GM18517 (cell line): ENCODE results near the gene ADAP1.
"Not testable (repeated sequence)": the region's sequence is repeated elsewhere in the genome, so short reads cannot be mapped to it uniquely, and the experiment has no call there.

Source experiments
- ATAC-seq: cut with Tn5 transposase; IDR thresholded peaks from one replicate; pipeline ENCODE4 v1.9.1; 2021; ENCODE audit warnings: mild to moderate bottlenecking, moderate library complexity; ENCODE audit not compliant: unreplicated experiment

Gene ADAP1

DNA sequence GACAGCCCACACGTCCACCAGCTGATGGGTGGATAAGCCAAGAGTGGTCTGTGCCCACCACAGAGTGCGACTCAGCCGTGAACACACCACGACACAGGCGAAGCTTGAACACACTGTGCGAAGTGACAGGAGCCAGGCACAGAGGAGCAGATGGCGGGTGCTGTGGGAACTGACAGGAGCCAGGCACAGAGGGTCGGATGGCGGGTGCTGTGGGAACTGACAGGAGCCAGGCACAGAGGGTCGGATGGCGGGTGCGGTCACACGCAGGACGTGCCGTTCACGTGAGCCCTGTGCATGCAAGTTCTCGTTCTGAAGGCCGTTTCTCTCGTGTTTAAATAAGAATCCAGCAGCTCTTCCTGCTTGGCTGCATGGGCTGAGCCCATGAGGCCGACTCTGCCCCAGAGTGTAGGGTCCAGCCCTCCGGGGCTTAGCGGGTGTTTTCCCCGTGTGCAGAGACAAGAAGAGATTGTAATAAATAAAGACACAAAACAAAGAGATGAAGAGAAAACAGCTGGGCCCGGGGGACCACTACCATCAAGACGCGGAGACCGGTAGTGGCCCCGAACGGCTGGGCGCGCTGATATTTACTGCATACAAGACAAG, 5.9 kb upstream of the ADAP1 start:
- ATAC-seq, result no peak

DNA sequence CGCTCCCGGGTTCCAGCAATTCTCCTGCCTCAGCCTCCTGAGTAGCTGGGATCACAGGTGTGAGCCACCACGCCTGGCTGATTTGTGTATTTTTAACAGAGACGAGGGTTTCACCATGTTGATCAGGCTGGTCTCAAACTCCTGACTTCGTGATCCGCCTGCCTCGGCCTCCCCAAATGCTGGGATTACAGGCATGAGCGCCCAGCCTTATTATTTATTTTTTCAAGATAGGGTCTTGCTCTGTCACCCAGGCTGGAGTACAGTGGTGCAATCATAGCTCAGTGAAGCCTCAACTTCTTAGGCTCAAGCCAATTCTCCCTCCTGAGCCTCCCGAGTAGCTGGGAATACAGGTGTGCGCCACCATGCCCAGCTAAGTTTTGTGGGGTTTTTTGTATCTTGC, 5.3 kb upstream of the ADAP1 start:
- ATAC-seq, result not testable (repeated sequence)

DNA sequence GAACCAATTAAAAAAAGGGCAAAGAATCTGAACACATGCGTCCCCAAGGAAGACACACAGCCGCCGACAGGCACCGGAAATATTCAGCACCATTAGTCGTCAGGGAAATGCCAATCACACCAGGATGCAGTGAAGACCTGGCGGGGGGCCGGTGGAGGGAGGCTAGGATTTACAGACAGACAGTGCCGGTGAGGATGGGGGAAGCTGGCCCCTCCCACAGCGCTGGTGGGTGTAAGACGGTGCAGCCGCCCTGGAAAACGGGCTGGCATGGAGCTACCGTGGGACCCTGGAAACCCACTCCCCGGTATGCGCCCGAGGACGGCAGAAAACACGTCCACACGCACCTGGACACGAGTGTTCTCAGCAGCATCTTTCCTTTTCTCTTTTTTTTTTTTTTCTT, 4.8 kb upstream of the ADAP1 start:
- no peak for ATAC-seq

DNA sequence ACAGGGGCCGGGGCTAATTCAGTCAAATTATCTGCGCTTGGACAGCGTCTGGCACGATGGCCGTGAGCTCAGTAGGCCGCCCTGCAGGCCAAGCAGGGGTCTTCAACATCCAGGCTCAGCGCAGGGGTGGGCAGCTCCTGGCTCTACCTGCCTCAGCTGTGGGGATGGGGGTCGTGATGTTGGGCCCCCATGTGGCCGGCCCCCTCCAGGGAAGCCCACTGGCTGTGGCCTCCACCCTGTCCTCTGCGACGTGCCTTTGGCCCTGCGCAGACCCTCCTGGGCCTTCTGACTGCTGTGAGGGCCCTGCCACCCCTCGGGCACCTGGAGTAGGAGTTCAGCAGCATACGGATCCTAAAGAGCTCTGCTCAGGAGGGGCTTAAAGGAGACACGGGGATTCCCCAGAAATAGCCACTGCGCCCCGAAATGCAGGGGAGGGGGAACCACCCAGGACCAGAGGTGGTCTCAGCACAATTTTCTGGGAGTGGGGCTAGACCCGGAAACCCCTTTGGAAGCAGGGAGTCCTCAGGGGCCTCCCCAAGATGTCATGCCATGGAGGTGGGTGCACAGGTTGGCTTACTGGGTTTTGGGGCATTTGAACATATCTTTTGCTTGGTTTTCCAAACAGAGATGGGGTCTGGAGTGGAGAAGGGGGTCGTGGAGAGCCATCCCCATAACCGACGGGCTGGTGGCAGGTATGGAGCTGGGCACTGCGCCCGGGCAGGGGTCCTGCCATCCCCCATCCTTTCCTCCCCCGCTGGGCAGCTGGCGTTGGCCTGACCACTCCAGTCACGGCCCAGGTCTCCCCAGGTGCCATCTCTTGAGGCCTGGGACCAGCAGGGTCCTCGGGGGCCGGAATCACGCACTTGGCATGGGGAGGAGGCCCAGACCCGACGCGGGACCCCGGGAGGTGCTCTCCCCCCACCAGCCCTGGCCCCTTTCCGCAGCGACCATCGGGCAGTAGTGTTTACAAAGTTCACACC, 4.0 kb upstream of the ADAP1 start:
- ATAC-seq, result no peak

DNA sequence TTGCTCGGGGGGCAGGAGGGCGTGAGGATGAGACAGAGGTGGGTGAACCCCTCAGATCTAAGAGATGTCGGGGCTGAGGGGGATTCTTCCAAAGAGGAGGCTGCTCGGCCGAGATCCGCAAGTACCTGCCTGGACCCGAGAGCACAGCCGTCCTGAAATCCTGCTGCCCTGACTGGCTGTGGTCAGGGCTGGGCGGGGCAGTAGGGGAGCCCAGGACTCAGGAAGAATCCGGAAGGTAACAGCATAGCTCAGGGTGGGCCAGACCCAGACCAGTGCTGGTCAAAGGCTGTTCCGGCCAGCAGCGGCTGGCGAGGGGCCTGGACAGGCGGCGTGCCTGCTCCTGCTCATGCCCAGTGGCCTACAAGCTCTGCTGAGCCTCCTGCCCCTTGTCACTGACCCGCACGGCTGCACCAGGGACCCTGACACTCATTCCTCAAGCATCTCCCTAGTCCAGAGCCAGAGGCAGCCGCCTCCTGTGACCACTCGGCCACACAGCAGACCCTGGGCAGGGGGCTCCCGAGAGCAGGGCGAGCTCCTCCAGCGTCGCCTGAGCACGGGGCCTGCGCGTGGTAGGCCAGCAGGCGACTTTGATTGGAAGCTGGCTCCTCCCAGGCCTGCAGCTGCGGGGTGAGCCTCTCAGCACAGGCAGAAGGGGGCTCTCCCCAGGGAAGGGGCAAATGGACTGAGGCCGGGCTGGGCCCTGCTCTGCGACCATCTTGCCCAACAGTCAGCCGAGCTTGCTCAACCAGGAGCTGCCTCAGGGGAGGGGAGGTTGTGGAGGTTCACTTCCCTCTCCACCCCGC, 3.1 kb upstream of the ADAP1 start:
- no peak for ATAC-seq

DNA sequence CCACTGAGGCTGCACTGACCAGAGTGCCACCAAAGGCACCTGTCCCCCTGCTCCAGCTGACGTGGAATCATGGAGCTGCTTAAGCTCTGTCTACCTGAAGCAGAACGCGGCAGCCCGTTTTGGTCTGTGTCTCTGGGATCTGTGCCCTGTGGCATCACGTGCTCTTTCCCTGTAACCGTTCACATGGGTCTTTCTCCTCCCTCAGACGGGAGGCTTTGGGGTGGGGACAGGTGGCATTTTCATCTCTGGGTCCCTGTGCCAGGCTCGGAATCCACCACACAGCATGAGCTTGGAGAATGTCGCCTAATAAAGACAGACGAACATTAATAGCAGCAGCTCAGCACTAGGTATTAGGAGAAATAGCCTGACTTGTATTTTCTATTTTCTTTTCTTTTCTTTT, 1.6 kb upstream of the ADAP1 start:
- ATAC-seq, result no peak

DNA sequence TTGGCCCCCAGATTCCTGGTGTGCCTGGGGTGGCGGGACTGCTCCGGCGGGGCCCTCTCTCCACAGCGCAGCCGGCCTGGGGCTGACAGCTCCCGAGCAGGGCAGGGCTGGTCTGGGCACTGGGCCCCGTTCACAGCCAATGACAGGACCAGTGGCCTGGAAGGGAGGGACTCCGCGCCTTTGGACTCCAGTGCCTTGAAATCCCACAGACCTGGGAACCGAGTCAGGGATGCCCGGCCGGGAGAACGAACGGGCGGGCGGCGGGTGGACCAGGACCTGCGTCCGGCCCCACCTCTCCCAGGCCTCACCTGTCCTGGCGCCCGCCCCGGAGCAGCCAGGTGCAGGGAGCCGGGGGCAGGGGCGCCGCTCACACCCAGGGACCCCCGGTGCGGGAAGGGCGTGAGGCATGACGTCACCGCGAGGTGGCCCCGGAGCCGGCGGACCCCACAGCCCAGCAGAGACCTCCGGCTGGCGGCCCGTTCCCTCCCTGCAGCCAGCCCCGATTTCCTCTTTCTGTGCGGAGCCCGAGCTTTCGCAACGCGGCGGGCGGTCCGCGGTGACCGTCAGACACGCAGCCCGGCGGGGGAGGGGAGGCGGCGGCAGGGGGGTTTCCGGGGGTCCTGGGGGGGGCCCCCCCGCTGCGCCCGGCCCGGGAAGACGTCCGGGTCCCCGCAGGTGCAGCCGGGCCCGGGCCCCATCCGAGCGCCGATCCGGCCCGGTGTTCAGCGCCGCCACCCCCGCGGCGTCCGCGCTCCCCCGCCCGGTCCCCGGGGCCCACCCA, 743 bp downstream of the ADAP1 start:
- no peak for ATAC-seq

DNA sequence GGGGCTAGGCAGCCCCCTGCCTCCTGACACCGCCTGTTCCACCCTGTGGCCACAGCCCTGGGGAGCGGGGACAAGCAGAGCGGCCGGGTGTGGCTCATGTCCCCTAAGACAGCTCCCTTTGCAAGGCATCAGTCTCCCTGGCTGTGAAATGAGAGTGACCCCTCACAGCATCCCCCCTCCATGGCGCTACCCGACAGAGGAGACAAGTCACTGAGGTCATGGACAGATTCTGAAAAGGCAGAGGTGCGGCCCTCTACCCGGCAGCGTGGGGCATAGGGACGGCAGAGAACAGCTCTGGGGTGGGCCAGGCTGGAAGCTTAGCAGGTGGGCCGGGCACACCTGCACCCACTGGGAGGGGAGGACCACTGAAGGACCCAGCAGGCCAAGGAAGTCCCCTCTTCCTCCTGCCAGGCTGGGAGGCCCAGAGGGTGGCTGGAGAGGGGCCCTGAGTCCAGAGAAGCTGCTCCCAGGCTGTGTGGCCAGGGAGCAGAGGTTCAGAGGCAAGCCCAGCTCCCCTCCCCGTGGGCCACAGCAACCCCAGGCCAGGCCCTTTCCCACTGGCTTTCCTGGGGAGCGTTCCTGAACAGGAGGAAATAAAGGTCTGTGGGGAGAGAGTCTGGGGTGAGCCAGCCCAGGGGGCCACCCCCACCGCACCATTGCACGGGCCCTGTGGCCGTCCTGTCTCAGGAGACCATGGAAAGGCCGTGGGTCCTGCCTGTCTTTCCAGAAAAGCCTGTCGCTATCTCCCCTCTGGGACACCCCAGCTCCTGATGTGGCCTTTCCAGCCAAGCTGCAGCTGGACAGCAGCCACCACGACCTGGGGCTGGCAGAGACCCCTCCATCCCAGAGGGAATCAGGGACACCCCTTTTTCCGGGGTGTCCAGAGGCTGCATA, 1.7 kb downstream of the ADAP1 start:
- no peak for ATAC-seq

DNA sequence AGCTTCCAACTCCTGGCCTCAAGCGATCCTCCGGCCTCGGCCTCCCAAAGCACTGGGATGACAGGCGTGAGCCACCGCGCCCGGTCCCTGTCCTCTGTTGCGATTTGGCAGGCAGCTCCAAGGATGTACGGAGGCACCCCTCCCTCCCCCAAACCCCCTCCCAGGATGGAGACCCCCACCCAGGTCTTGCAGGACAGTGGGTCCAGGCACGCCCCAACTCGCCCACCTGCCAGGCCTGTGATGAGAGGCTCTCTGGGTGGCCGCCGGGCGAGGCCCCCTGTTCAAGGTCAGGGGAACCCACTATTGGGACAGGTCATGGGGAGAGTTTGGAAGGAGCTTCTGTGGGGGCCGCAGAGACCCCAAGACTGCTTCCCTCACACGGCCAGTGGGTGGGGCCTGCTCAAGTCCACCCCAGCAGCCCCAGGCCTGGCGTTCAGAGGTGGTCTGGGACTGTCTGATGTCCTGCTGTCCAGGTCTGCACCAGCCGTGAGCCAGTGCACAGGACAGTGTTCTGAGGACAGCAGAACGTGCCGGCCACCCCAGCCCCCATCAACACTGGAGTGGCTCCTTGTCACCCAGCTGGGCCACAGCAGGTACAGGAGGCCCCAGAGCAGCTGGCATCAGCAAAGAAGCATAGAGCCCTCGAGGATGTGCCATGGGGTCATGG, 2.5 kb downstream of the ADAP1 start:
- no peak for ATAC-seq

DNA sequence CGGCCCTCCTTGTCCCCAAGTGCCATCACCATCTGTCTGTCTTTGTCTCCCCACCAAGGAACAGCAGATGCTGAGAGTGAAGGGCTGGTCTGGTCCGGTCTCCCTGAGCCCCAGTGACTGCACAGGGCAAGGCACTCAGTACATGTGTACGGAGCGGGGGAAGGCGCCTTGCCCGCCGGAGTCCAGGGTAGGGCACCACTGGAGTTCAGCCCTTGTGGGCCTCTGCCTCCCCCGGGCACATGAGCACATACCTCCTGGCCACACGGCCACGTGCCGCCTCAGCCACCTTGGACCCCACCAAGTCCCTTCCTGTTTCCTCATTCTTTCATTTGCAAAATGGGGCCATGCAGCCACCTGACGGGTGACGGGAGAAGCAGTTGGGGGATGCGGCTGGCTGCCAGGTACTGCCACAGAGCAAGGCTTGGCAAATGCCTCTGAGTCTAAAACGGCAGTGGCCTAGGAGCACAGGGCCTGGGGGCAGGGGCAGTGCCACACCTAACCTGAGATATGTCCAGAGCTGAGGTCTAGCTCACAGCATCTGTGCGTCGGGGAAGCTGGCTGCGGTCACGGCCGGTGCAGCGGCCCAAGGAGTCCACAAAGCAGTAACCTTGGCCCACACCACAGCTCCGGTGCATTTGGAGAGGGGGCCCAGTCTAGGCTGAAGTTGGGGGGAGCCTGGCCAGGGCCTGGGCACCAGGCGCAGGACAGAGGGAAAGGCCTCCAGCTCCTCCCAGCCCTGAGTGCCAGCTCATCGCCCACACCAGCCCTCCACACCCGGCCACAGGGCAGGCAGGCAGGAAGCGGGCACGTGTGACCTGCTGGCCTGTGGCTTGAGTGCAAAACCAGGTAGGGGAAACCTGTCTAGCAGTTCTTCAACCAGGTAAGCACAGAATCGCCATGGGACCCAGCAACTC, 5.2 kb downstream of the ADAP1 start:
- no peak for ATAC-seq

DNA sequence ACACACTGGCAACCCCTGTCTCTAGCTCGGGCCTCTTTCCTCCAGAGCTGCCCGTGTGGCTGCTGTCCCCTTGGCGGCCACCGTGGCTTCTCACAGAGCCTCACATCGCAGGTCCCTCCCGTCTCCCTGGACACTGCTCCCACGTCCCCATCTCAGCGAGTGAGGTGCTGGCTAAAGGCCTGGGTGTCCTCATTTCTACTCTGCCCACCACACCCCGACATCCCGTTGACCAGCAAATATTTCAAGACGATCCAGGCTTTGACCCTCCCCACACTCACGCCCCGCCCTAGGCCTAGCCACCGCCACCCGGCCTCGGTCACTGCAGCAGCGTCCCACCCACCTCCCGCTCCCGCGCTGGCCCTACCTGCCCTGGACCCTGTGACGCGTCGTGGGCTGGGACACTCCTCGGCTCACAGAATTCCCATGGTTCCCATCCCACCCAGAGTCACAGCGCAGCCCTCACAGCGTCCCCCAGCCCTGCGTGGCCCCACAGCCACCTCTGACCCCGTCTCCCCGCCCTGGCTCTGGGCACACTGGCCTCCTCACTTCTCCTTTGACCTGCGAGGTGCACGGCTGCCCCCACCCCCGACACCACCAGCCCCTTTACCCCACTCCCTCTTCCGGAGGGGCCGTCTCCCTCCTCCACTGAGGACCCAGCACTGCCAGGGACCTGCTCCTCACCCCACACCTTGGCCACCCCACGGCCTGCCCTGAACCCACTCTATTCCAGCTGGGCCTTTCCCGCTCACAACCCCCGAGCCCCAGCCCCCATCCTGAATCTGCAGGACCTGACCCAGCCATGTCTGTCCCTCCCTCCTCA, 6.9 kb downstream of the ADAP1 start:
- ATAC-seq, result no peak

DNA sequence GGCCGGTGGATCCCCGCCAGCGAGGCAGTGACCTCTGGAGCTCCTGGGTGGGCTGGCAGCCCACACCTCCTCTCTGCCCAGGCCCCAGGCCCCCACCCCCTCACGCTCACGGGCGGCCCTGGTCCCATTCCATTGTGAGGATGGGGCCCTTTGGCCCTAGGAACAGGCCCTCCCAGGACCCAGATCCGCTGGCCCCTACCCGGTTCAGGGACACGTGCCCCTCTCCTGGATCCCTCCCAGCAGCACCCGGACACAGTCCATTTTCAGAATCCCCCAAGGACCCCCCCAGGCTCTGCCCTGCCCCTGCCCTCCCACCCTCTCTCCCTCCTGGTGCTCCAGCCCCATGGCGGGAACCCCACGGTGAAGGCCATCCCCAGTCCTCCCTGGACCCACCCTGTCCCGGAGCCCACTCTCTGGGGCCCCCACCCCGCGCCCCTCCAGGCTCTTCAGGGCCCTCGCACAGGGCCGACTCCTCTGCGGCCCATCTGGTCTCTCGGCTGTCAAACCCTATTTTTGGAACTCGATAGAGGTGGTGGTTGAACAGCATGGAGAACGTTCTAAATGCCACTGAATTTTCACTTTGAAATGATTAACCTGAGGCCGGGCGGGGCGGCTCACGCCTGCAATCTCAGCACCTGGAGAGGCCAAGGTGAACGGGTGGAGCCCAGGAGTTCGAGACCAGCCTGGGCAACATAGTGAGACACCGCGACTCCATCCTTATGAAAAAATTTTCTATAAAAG, 8.1 kb downstream of the ADAP1 start:
- ATAC-seq, result no peak

DNA sequence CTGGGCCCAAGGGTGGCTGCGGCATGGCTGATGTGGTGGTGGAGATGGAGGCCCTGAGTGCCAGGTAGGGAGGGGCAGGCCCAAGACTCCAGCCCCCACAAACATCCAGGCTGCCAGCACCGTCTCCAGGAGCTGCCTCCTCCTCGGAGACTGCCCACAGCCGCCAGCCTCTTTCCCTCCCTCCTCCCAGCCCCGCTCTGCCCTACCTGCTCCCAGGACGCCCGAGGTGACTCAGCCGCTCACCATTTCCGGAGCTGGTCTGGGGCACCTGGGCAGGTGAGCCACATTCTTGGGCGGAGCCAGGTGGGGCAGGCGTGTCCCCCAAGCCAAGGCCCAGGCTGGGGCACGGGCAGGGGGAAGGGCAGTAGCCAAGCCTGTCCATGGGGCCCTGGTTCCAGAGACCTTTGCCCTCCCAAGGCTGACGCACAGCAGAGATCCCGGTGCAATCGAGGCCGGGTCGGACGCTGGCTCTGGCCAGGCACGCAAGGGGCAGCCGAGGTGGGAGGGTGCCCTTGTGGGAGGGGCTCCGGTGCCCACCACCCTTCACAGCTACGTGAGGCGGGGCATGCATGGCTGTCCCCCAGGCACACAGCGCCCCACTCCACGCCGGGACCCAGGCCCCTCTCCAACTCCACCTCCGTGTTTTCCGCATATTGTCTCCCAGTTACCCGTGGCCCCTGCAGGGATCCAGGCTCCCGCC, 8.8 kb downstream of the ADAP1 start:
- ATAC-seq, result no peak

DNA sequence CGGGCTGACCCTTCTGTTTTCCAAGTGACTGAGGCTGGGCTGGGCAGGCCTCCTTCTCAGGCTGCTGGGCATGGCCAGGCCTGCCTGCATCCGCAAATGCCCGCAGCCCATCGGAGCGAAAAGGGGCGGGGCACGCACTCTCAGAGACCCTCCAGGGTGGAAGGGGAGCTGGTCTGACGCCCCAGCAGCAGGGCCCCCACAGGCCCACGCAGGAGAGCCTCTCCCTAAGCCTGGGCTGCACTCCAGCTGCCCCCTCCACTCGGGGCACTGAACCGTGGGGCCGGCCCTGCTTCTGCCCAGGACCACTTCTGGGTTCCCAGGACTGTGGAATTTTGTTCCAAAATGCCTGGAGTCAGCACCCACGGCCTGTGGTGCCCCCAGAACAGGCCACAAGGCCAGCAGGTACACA, 9.3 kb downstream of the ADAP1 start:
- no peak for ATAC-seq

DNA sequence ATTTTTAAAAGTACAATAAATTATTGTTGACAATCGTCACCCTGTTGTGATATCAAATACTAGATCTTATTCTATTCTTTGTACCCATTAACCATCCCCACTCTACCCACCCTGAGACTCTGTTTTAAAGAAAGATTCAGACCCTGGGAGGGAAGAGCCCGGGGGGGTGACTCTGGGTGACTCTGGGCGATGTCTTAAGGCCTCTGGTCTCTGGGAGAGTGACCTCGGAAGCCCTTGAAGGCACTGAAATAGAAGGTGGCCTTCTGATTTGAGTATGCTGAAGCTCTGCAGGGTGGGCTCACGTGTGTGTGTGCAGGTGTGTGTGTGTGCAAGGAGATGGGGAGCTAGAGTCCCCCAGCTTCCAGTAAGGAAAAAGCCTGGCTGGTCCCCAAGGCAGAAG, 9.7 kb downstream of the ADAP1 start:
- no peak for ATAC-seq

DNA sequence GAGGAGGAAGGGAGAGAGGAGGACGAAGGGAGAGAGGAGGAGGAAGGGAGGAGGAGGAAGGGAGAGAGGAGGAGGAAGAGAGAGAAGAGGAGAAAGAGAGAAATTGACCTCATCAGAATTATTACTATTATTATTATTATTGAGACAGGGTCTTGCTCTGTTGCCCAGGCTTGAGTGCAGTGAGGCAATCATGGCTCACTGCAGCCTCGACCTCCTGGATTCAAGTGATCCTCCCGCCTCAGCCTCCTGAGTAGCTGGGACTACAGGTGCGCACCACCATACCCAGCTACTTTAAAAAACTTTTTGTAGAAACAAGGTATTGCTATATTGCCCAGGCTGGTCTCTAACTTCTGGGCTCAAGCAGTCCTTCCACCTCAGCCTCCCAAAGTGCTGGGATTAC, 10.7 kb downstream of the ADAP1 start:
- not testable (repeated sequence) for ATAC-seq
